GM18502 (cell line): ENCODE measurements around the gene METTL6.
"Not testable (repeated sequence)": the region's sequence is repeated elsewhere in the genome, so short reads cannot be mapped to it uniquely, and the experiment has no call there.

Source experiments
- ATAC-seq: cut with Tn5 transposase; IDR thresholded peaks from one replicate; pipeline ENCODE4 v1.9.1; 2021; ENCODE audit warnings: mild to moderate bottlenecking; ENCODE audit not compliant: unreplicated experiment, poor library complexity

Gene METTL6

DNA sequence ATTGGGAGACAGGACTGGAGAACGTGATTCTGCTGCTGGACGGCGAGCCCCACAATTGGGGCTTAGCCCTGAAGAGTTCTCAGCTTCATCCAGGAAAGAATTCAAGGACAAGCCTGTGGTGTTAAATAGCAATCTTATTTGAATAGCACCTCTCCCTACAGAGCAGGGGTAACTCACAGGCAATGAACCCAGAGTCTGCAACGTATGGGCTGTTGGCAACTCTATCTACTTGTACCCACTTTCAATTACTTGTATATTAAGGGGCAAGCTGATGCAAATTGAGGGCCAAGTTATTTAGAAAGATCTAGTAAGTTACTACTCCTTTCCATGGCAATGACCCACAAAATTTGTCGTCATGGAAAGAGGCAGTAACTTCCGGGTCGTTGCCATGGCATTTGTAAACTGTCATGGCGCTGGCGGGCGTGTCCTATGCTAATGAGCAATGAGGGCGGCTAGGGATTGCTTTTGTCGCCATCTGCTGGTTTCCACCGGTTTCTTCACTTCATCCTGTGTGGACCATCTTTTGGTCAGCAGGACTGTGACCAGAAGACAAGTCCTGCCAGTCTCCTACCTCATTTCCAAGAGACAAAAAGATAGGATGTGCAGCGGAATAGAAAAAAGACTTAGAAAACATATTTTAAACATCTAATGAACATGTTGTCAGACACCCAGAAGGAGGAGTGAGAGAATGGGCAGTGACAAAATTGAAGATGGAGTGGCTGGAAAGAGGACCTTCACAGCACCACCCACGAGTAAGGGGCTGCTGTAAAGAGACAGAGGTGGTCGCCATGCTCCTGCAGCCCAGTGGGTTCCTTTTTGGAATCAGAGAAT is 49.2 kb downstream of the METTL6 start:
- ATAC-seq = peak; percentile 93

GRCh38 chr3:15375461-15376000 is 51.8 kb downstream of the METTL6 start:
- ATAC-seq = no peak

GRCh38 chr3:15372918-15373317 is 54.4 kb downstream of the METTL6 start:
- no peak for ATAC-seq

DNA sequence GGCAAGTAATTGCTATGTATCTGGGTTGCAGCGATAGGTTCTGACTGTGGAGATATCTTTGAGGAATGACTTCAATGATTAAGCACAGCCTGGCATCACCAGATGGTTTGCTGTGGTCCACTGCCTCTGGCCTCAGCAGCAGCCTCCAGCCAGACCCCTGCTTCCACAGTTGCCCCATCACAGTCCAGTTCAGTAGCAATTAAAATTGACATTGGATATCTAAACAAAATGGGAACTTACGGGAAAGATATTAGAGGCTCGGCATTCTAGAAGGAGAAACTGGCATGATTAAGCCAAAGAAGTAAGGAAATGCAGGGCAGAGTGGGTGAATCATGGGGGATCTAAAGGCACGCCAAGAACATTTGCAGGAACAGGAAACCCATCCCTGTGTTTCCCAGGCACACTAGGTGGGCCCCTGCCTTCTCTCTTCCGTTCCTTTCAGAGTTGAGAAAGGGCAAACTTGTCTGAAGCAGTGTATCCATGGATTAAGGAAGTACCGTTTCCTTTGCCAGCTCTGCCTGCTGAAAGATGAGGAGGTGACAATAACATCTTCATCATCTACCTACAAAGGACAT is 58.7 kb downstream of the METTL6 start:
- no peak for ATAC-seq

GRCh38 chr3:15367059-15367458 is 60.3 kb downstream of the METTL6 start:
- no peak for ATAC-seq

DNA sequence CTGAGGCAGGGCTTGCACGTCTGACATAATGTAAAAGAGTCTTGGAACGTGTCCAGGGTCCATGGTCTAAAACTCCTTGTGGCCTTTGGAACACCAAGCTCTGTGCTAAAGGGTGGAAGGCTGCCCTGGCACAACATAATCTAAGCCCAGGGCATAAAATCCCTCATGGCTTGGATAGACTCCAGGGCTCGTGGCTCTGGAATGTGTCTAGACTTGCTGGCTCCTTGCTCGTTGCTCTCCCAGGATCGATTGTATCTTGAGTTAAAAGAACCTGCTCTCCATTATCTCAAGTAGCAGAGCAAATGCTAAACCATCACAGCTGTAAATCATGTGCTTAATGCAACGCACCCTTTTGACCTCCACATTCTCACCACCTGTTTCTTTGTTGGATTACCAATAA is 63.3 kb downstream of the METTL6 start:
- ATAC-seq = not testable (repeated sequence)

DNA sequence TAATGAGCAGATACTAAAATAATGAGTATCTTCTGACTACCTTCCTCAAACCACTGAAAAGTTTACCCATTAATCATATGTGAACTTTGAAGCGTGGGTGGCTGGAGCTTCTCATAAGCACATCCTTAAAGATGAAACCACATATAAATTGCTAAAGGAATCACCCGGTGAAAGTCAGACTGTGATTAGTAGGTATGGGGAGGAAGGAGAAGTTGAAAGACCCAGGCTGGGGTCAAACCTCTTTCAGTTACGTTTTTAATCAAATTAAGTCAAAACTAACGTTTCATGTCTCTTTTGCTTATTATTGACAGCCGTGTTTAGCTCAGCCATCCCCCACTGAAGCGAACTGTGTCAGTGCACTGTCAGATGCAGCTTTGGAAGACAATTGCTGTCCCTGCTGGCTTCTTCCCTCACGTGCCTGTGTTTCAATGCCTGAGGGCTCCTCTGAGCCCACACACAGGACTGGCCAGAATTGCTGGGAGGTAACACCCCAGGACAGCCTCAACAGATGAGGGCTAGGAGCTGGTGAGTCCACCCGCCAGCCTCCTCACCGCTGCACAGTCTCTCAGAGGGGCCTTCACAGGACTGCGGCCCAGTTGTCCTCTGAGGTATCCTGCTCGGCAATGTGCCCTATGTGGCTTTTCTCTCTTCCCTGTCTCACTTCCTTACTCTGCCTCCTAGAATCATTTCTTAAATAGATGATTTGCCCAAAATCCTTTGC is 65.7 kb downstream of the METTL6 start:
- peak; percentile 81 for ATAC-seq

- ATAC-seq = no peak
Measured at GRCh38 chr3:15360788-15361493, 66.4 kb downstream of the METTL6 start.
